ENCODE measurements around the gene SLU7. TPM values are rescaled to one million over a fixed set of nuclear protein-coding genes. Genes with fewer than 3 reads are reported as not detected.

Gene SLU7
- total RNA-seq, 1 donor from 2014 or later, result 59.3 TPM

DNA sequence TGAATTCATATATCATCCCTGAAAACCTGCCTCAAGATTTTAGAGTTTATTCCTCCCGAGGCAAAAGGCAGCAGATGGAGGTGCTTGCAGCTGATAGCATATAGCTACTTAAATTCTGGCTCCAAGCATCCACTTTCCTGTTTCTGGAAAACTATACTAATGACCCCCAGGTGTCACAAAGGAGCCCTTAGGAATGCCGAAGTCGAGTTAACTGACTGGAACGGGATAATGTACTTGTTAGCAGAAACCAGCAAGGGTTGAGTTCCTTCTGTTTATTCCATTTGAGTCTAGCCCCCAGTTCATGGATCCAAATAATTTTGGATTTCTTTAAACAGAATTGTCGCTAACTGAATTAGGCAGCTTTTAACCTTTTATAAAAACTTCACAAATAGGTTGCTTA, 47.2 kb upstream of the SLU7 start:
- H3K9me3 Mint-ChIP-seq, result no peaks in the 10 kb centered on the region
- DNase-seq (no peak), ATAC-seq (ENCODE audit: low read depth) (no peak)
- peak overlapping the region; percentile 100 for H3K4me3 Mint-ChIP-seq
- TF ChIP-seq, protein P1, sequence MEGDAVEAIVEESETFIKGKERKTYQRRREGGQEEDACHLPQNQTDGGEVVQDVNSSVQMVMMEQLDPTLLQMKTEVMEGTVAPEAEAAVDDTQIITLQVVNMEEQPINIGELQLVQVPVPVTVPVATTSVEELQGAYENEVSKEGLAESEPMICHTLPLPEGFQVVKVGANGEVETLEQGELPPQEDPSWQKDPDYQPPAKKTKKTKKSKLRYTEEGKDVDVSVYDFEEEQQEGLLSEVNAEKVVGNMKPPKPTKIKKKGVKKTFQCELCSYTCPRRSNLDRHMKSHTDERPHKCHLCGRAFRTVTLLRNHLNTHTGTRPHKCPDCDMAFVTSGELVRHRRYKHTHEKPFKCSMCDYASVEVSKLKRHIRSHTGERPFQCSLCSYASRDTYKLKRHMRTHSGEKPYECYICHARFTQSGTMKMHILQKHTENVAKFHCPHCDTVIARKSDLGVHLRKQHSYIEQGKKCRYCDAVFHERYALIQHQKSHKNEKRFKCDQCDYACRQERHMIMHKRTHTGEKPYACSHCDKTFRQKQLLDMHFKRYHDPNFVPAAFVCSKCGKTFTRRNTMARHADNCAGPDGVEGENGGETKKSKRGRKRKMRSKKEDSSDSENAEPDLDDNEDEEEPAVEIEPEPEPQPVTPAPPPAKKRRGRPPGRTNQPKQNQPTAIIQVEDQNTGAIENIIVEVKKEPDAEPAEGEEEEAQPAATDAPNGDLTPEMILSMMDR (IDR thresholded peaks at IDR 0.05), result no peak
- no peak overlapping the region for H3K27ac Mint-ChIP-seq
- CTCF ChIA-PET, result interaction anchor here (1.0 to 7.4 kb wide), 2 partner anchors 25 to 26 kb away, joined by 3 to 132 read pairs; no protein-coding TSS in a partner anchor
- peaks cover 81% of the 10 kb centered on the region for H3K4me1 Mint-ChIP-seq
- H3K27me3 Mint-ChIP-seq, result no peaks in the 10 kb centered on the region
- intact Hi-C loops (cut with micrococcal nuclease), result loop anchor here (5.0 kb wide), 1 partner anchor 1009 kb away; no protein-coding TSS in a partner anchor
- POLR2A ChIA-PET, result interaction anchor here (1.7 to 6.2 kb wide), 2 partner anchors 44 to 47 kb away, joined by 8 to 73 read pairs; partner anchors contain the start of genes PTTG1 and SLU7
- H3K36me3 Mint-ChIP-seq (ENCODE audit: low read depth), result peaks cover 26% of the 10 kb centered on the region

DNA sequence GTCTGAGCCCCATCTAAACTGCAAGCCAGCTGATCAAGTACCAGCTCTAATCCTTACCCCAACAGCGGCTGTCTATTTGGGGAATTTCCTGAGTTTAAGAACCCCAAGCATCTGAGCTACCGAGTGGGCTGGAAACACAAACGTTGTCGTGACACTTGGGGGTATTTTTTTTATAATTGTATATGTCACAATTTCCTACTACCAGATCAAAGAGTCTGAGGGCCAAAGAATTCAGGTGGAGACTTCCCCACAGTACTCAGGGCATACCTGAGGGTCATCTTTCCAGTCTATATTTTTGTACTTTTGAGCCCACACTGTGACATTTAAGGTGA, 45.6 kb upstream of the SLU7 start:
- Mint-ChIP-seq H3K4me1 (peaks cover 69% of the 10 kb centered on the region), H3K27me3 (no peaks in the 10 kb centered on the region), H3K36me3 (ENCODE audit: low read depth) (peaks cover 13% of the 10 kb centered on the region), H3K4me3 (no peak overlapping the region), H3K27ac (peak overlapping the region; percentile 33), H3K9me3 (no peaks in the 10 kb centered on the region)
- ChIA-PET CTCF (interaction anchor here (7.4 kb wide), 1 partner anchor 24 kb away, joined by 132 read pairs; no protein-coding TSS in a partner anchor), POLR2A (interaction anchor here (1.3 to 1.7 kb wide), 2 partner anchors 9 to 25 kb away, joined by 6 to 7 read pairs; no protein-coding TSS in a partner anchor)
- no peak for DNase-seq
- ATAC-seq (ENCODE audit: low read depth), result no peak
- intact Hi-C loops (cut with micrococcal nuclease), result no loop called here
- TF ChIP-seq, protein P1 (IDR thresholded peaks at IDR 0.05), result no peak

DNA sequence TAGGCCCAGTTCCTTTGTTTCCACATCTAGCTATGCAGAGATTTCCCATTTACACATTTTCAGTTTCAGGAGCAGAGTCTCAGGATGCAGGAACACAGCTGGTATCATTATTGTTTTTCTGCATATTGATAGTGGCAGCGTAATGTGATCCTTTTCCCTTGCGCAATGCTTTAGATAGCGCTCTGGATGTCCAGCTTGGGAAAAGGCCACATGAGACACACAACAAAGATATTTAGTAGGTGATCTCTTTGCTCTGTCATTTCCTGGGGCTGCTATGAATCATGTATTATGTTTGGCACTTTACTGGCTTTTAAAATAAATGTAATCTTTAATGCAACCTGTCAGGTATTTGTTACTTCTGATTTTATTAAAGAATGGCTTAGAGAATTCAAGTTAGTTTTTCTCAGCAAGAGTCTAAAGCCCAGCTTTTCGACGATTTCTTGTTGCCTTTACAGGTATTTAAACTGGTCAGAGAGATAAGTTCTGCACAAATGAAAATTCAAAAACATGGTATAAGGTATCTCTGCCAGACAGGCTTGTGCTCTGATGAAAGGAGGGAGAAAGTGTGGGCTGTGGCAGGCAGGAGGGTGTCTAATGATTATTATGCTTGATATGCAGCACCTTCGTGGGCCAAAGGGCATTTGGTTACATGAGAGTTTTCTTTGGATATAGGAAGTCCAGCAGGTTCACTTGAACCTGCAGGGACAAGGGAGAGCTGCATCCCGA, 45.0 kb upstream of the SLU7 start:
- H3K36me3 Mint-ChIP-seq (ENCODE audit: low read depth), result peaks cover 8% of the 10 kb centered on the region
- peak overlapping the region; percentile 33 for H3K27ac Mint-ChIP-seq
- TF ChIP-seq, protein P1 (IDR thresholded peaks at IDR 0.05), result no peak
- intact Hi-C loops (cut with micrococcal nuclease), result no loop called here
- H3K9me3 Mint-ChIP-seq, result no peaks in the 10 kb centered on the region
- no peak for DNase-seq
- ChIA-PET CTCF (interaction anchor here (7.4 kb wide), 1 partner anchor 24 kb away, joined by 132 read pairs; no protein-coding TSS in a partner anchor), POLR2A (interaction anchor here (0.9 to 1.7 kb wide), 3 partner anchors 10 to 45 kb away, joined by 4 to 7 read pairs (median 6); partner anchors contain the start of gene SLU7)
- H3K4me3 Mint-ChIP-seq, result no peak overlapping the region
- ATAC-seq (ENCODE audit: low read depth), result no peak
- no peaks in the 10 kb centered on the region for H3K27me3 Mint-ChIP-seq
- peaks cover 70% of the 10 kb centered on the region for H3K4me1 Mint-ChIP-seq

DNA sequence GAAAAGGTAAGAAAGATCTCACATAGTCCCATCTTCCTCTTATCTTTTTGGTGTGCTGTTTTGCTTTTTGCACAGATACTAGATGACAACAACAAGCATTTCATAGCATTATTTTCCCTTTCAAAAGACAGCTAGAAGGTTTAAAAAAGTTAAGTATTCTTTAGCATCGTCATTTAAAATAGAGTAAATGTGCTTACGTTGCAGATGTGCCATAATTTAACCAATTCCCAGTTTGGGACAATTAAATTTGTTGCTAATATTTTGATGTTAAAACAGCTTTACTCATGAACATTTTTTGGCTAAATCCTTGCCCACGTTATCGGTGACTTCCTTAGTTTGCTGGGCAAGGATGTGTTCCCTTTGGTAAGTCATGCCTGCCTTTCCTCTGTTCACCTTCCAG, 44.3 kb upstream of the SLU7 start:
- Mint-ChIP-seq H3K36me3 (ENCODE audit: low read depth) (peaks cover 3% of the 10 kb centered on the region), H3K4me1 (peaks cover 68% of the 10 kb centered on the region), H3K9me3 (no peaks in the 10 kb centered on the region), H3K27me3 (no peaks in the 10 kb centered on the region), H3K4me3 (no peak overlapping the region), H3K27ac (no peak overlapping the region)
- DNase-seq, result no peak
- ChIA-PET CTCF (interaction anchor here (7.4 kb wide), 1 partner anchor 23 kb away, joined by 132 read pairs; no protein-coding TSS in a partner anchor), POLR2A (interaction anchor here (0.9 to 1.7 kb wide), 2 partner anchors 10 to 44 kb away, joined by 4 to 7 read pairs; partner anchors contain the start of gene SLU7)
- intact Hi-C loops (cut with micrococcal nuclease), result no loop called here
- no peak for ATAC-seq (ENCODE audit: low read depth)
- TF ChIP-seq, protein P1 (IDR thresholded peaks at IDR 0.05), result no peak

DNA sequence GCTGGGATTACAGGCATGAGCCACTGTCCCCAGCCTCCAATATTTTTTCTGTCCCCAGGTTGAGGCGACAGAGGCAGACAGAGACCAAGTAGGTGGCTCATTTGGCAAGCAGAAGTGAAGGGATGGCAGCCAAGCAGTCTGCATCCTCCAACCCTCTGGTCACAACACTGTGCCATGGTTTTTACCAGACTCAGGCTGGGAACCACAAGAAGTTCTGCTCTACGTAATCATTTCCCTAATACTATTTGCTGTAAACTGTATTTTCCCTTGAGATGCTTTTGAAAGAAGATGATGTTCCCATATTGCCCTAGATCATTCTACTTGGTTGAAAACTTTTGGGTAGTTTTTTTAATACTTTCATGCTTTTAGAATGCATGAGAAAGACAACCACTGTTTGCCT, 43.3 kb upstream of the SLU7 start:
- TF ChIP-seq, protein P1 (IDR thresholded peaks at IDR 0.05), result no peak
- intact Hi-C loops (cut with micrococcal nuclease), result no loop called here
- H3K9me3 Mint-ChIP-seq, result no peaks in the 10 kb centered on the region
- ATAC-seq (ENCODE audit: low read depth), result peak; percentile 28
- ChIA-PET POLR2A (interaction anchor here (0.6 to 4.1 kb wide), 2 partner anchors 7 to 36 kb away, joined by 6 to 59 read pairs; no protein-coding TSS in a partner anchor), CTCF (no interaction called here)
- no peaks in the 10 kb centered on the region for H3K36me3 Mint-ChIP-seq (ENCODE audit: low read depth)
- peaks cover 61% of the 10 kb centered on the region for H3K4me1 Mint-ChIP-seq
- no peak for DNase-seq
- H3K27me3 Mint-ChIP-seq, result no peaks in the 10 kb centered on the region
- peak overlapping the region; percentile 3 for H3K27ac Mint-ChIP-seq
- H3K4me3 Mint-ChIP-seq, result no peak overlapping the region
